UCSD-AML1 (cell line): ENCODE measurements around the gene TAS2R42.

Experiments used
- DNase-seq: peaks from one replicate; lab custom pipeline; 2025; ENCODE audit not compliant: unreplicated experiment; lab: John Stamatoyannopoulos, UW

The TAS2R42 gene, protein sequence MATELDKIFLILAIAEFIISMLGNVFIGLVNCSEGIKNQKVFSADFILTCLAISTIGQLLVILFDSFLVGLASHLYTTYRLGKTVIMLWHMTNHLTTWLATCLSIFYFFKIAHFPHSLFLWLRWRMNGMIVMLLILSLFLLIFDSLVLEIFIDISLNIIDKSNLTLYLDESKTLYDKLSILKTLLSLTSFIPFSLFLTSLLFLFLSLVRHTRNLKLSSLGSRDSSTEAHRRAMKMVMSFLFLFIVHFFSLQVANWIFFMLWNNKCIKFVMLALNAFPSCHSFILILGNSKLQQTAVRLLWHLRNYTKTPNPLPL

DNA sequence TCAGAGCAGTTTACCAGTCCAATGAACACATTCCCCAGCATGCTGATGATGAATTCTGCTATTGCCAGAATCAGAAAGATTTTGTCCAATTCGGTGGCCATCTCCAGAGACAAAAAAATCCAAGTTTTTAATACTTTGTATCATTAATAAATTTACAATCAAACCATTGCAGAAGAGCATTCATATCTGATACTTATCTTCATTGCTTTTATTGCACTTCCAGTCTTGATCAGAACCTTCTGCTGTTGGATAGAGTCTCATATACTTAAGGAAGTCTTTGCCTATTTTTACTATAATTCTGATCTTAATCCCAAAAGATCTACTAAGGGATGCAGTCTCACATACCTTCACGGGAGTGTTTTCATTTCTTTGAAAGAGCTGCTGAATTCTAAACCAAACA, at the start of gene TAS2R42:
TAS2R42 (minus strand) TSS at position 101 of the 400 bp plus-strand sequence; CDS start at position 101, 0 bp downstream.
- no peak for DNase-seq

DNA sequence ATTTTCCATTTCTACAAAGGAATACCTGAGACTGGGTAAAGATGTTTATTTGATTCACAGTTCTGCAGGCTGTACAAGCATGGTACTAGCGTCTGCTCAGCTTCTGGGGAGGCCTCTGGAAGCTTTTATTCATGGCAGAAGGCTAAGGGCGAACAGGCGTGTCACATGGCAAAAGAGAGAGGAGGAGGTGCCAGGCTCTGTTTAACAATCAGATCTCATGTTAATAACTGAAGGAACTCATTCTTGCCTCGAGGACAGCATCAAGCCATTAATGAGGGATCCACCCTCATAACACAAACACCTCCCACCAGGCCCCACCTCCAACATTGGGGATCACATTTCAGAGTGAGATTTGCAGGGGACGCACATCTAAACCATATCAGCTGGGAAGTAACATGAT, 46.8 kb upstream of the TAS2R42 start:
- DNase-seq: no peak

DNA sequence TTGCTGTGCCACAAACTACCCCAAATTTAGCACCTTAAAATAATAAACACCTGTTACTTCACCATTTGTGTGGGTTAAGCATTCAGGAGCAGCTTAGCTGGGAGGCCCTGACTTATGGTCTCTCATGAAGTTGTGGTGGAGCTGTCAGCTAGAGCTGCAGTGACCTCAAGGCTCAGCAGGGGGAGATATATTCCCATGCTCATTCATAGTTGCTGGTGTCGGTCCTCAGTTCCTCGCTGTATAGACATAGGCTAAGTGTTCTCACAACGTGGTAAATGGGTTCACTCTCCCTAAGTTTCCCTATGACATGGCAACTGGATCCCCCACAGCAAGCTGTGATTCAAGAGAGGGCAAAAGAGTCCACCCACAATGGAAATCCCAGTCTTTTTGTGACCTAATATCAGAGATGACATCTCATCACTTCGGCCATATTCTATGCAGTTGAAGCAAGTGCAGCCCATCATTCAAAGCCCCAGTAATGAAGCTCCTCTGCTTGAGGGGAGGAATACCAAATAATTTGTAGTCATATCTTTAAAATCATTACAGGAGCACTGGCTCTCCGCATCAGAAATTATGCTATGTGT, 41.7 kb upstream of the TAS2R42 start:
- peak; percentile 20 for DNase-seq

DNA sequence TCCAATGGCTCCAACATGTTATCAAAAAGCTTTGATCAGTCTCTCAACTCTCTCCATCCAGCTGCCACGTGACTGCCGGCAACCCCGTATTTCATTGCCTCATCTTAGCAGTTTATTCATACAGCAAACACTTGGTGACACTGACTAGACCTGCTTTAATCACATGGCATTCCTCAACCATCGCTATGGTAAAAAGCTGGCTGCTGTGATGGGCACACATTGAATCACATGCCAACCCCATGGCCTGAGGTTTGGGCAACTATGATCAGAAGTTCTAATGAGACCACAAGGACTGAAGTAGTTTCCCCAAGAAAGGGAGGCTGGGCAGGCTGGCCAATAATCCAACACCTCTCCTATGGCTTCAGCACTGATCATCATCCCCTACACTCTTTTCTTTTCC, 40.6 kb upstream of the TAS2R42 start:
- DNase-seq: no peak

DNA sequence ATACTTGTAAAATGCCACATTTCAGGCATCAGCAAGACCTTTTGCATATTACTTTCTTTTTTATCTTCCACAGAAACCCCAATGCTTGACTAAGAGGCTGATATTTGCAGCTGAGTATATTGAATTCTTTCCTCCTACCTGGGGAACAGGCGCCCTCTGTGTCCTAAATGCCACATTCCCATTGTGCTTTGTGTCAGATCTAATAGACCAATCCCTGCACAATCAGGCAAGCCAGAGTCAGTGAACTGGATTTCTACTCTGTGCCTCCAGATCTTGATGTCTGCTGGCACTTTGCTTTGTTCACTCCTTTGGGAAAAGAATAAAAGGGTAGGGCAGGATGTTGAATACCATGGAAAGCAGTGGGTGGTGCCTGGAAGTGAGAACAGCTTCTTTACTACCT, 22.4 kb upstream of the TAS2R42 start:
- no peak for DNase-seq

DNA sequence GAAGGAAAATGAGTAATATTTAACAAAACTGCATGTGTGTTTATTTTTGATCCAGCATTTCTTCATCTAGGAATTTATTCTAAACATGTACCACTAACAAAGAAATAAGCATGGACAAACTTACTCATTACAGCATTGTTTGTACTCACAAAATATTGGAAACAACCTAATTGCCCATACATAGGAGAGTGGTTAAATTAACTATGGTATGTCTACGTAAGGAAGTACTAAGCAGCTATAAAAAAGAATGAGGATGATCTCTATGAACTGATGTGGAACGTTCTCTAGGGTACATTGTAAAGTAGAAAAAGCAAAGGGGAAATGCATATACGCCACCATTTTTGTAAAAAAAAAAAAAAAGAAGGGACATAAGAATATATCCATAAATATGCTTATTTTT, 17.4 kb upstream of the TAS2R42 start:
- DNase-seq: no peak

DNA sequence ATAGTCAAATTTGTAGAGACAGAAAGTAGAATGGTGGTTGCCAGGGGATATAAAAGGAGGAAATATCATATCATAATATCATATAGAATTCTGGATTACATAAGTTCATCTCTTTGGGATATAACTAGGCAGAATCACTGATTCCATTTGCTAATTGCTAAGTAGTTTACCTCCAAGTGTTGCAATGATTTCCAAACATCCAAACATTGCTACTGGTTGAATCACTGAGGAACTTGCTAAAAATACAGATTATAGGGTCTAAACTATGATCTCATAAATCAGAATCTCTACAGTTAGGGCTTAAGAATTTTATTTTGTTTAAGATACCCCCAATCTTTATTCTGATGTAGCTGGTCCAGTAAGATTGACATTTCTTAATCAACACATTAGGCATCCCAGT, 16.1 kb upstream of the TAS2R42 start:
- DNase-seq: no peak

DNA sequence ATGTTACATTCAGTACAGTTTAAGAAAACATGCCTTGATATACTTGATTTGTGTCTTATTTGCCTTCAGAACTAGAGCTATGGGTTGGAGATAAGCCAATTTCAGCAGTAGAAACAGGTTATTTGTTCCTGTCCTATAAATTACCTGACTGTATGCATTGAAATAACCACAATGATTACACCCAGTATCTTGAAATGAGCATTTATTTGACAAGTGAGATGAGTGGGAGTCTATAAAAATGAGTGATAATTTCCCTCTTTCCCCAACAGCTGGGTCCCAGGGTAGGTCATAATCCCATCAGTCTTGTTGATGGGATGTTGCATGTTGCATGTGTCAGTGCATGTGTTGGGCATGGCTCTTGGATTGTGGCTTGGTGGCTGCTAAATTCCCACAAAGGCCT, 3.7 kb downstream of the TAS2R42 start:
- DNase-seq: no peak

DNA sequence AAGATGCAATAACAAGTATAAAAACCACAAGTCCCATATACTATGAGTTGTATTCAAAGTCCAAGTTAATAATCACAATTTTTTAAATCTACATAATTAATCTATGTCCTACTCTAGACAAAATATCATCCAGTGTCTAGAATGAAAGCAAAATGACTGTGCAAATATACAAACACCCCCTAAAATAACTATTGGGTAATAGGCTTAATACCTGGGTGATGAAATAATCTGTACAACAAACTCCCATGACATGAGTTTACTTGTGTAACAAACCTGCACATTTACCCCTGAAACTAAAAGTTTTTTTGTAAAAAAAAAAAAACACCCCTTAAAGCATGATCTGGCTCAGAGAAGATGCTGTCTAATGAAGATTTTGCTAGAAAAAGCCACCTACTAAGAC, 4.2 kb downstream of the TAS2R42 start:
- no peak for DNase-seq

DNA sequence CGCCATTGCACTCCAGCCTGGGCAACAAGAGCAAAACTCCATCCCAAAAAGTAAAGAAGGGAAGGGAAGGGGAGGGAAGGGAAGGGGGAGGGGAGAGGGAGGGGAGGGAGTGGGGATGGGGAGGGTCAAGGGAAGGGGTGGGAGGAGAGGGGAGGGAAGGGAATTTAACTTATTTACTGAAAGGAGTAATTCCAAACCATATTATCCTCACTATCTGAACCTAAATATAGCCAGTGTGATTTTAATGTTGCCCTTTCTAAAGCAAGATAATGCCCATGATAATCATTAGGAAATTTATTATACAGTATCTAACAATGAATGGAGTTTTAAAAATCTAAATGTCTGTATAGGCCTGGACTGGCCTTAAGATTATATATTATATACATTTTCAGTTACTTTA, 8.5 kb downstream of the TAS2R42 start:
- DNase-seq: no peak

DNA sequence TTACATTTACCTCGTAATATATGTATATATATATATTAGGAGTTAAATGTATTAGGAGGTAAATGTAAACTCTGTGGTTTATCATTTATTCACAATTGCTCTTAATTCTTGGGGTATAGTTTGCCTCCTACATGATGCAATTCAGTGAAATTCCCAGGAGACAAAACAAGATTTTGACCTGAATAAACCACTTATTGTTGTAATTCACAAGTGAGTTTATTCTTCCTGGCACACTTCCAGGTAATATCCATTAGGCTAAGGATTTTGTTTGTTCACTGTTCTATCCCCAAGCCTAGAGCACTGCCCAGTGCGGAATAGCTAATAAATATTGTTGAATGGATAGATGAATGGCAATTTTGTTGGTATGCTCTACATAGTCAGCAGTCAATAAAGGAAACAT, 12.7 kb downstream of the TAS2R42 start:
- DNase-seq: no peak

DNA sequence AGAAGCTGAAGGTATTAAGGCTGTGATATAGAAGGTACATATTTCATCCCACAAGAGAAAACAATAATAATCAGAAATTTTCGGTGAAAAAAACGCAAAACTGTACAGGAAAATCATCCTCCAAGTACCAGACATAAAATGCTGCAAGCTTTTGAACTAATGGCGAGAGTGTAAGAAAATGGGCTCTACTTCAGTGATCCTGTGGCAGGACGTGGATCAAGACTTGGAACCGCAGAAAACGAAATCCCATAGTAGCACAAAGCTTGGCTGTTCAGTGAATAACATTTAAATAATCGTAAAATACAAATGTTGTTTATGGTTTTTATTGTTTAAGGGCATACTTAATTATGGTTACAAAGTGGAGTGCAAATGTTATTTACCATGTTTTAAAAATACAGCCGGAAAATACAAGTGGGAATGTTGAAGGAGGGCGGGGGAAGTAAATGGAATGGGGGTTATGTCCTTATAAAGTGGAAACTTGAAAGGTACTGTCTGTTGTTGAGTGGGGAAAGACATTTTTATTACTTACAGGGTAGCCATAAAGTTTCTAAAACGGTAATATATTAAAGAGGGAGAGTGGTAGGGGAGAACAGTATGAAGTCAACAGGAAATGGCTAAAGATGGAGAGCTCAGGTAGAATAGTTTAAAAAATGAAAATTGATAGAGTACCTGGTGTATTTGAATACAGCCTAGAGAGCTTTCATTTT, 14.6 kb downstream of the TAS2R42 start:
- DNase-seq: no peak

DNA sequence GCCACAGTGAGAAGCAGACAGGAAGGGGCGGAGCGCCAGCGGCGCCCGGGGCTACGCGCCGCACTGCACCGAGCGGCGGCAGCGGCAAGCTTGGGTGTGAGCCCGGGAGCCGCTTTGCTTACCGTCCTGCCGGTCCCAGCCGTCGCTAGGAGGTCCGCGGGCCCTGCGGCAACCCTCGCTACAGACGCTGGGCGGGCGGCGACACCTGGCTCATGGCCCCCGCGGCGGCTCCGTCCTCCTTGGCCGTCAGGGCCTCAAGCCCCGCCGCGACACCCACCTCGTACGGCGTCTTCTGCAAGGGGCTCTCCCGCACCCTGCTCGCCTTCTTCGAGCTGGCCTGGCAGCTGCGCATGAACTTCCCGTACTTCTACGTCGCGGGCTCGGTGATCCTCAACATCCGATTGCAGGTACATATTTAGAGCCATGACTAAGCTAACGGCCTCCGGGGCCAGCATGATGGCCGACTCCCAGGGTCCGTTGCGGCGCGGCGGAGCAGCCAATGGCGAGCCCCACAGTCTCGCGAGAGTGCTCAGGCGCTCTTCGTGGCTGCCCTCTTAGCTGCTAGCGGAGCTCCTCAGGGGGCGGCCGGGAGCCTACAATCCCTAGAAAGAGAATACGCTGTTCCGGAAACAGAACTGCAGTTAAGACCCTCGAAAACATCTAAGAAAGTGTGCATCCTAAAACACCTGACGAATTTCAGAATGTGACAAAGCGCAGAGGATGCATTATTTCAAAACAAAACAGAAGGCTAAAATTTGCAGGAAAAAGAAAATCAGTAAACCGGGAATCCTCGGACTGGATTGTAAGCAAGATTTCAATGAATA, 15.4 kb downstream of the TAS2R42 start, which contains the start of gene SMIM10L1:
SMIM10L1 (plus strand) TSS at position 50 of the 824 bp plus-strand sequence; CDS start at position 213, 163 bp downstream.
- peak; percentile 91 for DNase-seq

DNA sequence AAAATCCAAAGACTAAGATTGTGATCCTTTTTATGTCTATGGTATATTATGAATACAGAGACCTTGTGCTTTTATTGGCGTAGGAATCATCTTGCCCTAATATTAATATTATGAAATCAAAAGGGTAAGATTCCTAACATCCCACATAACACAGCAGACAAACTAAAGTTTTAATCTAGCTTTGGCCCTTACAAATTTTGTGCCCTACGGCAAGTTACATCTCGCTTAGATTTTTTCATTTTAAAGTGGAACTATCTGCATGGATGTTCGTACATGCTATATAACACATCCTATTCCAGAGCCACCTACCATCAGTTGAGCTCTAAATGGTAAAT, 16.0 kb downstream of the TAS2R42 start:
- DNase-seq: no peak

DNA sequence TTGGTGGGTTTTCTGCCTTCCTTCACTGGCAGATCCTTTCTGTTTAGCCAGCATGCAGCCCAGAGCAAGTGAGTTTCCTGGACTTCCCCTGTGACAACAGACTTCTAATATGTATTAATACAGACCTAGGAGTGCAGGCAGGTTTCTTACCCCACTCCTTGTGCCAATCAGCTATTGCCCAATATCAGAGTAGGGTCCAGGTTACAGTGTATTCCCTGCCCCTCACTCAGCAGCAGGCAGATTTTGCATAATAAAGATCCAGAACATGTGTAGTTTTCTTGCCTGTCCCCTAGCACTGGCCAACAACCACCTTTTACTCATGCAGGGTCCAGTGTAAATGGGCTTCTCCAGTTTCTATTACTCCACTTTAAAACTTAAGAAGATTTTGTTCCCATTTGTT, 20.4 kb downstream of the TAS2R42 start:
- no peak for DNase-seq

DNA sequence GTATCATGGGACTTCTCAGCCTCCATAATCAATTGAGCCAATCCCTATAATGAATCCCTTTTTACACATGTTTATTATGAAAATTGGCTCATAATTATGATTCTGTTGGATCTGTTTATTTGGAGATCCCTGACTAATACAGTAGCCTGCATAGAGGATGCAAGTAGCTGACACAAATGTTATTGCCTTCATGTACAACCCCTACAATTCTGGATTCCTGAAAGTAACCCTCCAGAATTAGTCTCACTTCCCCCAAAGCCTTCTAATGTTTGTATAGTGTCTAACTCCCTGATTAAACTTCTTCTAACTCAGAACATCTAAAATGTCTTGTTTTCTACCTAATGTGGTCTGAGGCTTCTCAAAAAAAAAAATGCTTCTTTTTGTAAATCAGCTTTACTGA, 22.4 kb downstream of the TAS2R42 start:
- no peak for DNase-seq

DNA sequence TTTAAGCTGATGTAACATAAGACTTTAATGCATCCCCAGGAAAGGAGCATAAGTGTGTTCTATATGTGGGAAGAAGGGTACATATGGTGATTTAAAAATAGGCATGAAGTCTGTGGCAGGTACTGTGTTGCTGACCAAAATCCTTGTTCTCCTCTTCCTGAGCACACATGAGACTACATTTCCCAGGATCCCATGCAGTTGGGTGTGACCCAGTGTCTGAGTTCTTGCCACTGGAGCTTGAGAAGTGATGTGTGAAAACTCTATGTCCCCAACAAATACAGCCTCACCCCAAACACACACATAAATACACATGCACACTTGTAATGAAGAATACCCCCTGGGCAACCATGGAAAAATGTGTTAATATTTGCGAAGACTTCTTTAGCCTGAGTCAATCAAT, 24.2 kb downstream of the TAS2R42 start:
- no peak for DNase-seq

DNA sequence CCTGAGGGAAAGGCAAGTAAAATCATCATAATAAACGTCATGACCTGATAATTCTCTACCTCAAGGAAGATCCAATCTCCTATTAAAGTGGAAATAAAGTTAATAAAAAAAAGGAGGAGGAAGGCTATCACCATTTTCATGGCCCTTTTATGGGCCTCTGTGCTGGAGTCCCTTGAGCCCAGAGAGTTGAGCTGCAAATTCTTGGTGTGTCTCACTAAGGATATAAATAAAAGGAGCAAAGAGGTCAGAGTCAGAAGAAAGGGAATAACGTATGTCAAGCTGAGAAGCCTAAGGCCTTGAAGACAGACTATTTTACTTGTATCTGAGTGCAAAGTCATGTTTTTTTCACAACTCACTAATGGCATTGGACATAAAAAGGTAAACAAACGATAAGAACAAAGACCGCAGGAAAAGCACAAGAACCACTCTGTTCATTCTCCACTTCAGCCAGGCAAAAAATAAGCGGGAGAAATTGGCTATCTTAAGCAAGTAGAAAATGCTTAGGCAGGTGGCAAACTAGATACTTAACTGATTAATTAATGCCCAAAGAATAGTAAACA, 27.8 kb downstream of the TAS2R42 start:
- no peak for DNase-seq

DNA sequence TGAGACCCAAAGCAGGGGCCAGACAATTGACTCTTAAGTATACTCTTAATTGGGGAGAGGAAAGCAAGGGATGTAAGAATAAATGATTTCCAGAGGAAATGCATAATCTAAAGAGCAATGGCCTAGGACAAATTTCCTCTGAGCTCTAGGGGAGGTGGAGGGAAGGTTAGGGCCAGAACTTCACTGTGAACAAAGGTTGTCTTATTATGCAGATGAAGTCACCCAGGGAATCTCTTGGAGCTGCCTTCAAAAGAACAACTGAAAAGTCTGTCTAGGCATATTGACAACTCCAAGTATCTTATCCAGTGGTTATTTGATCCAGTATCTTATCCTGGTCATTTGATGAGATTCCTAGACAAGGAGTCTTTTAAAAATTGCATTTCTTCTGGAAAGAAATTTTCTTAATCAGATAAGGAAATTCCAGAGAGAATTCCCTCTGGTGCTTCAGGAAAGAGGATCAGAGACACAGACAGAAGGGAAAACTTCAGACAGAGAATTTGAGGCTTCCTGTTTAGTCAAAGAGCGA, 32.3 kb downstream of the TAS2R42 start:
- DNase-seq: no peak

DNA sequence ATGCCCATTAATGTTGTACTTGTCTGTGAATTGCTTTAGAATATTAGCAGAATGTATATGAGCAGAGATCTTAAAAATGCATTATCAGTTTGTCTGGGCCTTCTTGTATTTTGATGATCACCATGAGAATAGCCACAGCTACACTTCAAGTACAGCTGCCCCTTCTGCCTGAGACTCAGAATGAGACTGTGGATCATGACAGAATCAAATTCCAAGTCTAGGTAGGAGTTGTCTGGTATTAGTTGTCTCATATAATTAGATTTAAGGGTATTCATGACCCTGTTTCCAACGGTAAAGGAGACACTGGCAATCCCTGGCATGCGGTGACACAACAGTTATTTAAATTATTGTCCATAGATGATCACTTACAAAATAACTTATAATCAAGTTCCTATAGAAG, 34.0 kb downstream of the TAS2R42 start:
- no peak for DNase-seq

DNA sequence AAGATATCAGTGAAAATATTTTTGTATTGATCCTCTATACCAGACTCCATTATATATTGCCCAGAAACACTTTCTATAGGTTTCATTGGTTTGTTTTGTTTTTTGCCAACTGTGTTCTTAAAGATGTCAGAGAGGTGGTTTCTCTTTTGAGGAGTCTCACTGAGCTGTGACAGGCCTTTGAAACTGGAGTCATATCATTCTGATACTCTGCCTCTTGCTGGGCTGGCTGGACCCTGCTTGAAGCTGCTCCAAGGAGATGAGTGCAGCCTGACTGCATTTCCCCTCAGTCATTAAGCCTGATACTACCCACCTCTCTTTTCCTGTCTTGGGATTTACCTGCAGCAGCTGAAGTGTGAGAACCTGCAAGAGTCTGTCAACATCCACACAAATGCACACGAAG, 35.9 kb downstream of the TAS2R42 start:
- no peak for DNase-seq
